HepG2 (cell line): ENCODE measurements around the gene DPAGT1. TPM values are rescaled to one million over a fixed set of nuclear protein-coding genes. Genes with fewer than 3 reads are reported as not detected.
A peak's percentile ranks its signal among the peaks of the same experiment; 100 is the strongest.

ENCODE experiments used
- ATAC-seq: fragments of 200-7000 bp; cut with Tn5 transposase; 3 replicates; pipeline ENCODE4 v1.9.1; 2020; ENCODE audit warnings: mild to moderate bottlenecking, moderate library complexity
- BruUV-seq: library from RNA; stranded (reverse); fragments of 400-500 nt; replicated peaks from 2 replicates; lab custom pipeline; 2021; lab: Mats Ljungman, UMichigan
- CTCF ChIA-PET: fragments of 300-600 bp; formaldehyde crosslinking; extraction: SDS; loops from one replicate; lab custom pipeline; 2021; ENCODE audit warnings: low total read pairs, inconsistent platforms, low intra/inter-chr PET ratio; lab: Yijun Ruan, JAX
- POLR2A ChIA-PET: fragments of 350-600 bp; sonication (Branson Sonifier 250); formaldehyde crosslinking; loops from one replicate; lab custom pipeline; 2020; ENCODE audit warnings: antibody characterized with exemption, inconsistent platforms; lab: Yijun Ruan, JAX
- DNase-seq: peaks from one replicate; pipeline ENCODE4 v3.0.0-alpha.2; 2015; ENCODE audit warnings: low spot score
- FAIRE-seq: peaks from 3 replicates; lab custom pipeline; 2011; peaks lifted over from hg19 to GRCh38; lab: Jason Lieb, UNC
- H2AFZ ChIP-seq: one replicate; pipeline ENCODE4 v1.6.1; 2011; ENCODE audit warnings: low read length, inconsistent platforms
- H3K27ac ChIP-seq: fragments of 300-600 bp; 3 replicates; pipeline ENCODE4 v1.8.0; 2011; ENCODE audit warnings: mixed run types, mild to moderate bottlenecking, mixed read lengths, low read length, inconsistent platforms; ENCODE audit not compliant: insufficient read depth; ENCODE audit errors: extremely low read length
- H3K27me3 ChIP-seq, 2 experiments: fragments of 200-600 bp in 1 of 2; 2 replicates in 1 of 2; 3 replicates in 1 of 2; pipeline versions ENCODE4 v1.6.0 to v1.8.0; 2011; ENCODE audit warnings: low read length in 2 of 2, mild to moderate bottlenecking in 2 of 2, moderate library complexity in 2 of 2, inconsistent platforms in 1 of 2; ENCODE audit not compliant: insufficient read depth in 2 of 2, control insufficient read depth in 1 of 2
- H3K36me3 ChIP-seq, 2 experiments: fragments of 200-600 bp in 1 of 2; replicated peaks in 1 of 2; 2 replicates in 1 of 2; 3 replicates in 1 of 2; pipeline versions ENCODE4 v1.5.1 to v1.8.0; 2011; ENCODE audit warnings: low read length in 2 of 2, inconsistent platforms in 1 of 2; ENCODE audit not compliant: insufficient read depth in 2 of 2, control insufficient read depth in 1 of 2
- H3K4me1 ChIP-seq: 2 replicates; pipeline ENCODE4 v1.5.1; 2012; ENCODE audit warnings: low read length, inconsistent platforms; ENCODE audit not compliant: insufficient read depth
- H3K4me2 ChIP-seq: 2 replicates; pipeline ENCODE4 v1.6.0; 2011; ENCODE audit warnings: low read depth, low read length, inconsistent platforms
- H3K4me3 ChIP-seq, 3 experiments: fragments of 200-600 bp in 1 of 3; sonication (generic), shearing (Covaris generic) in 1 of 3; replicated peaks in 1 of 3; 2 replicates each; pipeline ENCODE4 v1.5.1; 2011 to 2016; ENCODE audit warnings: low read length in 3 of 3, inconsistent platforms in 2 of 3, low read depth in 2 of 3, mild to moderate bottlenecking in 2 of 3, control low read depth in 1 of 3, mixed read lengths in 1 of 3; ENCODE audit not compliant: insufficient read depth in 1 of 3
- H3K79me2 ChIP-seq: one replicate; pipeline ENCODE4 v1.6.1; 2011; ENCODE audit warnings: low read length, inconsistent platforms; ENCODE audit not compliant: insufficient read depth
- H3K9ac ChIP-seq: 2 replicates; pipeline ENCODE4 v1.6.0; 2011; ENCODE audit warnings: mild to moderate bottlenecking, low read depth, low read length, inconsistent platforms; ENCODE audit not compliant: insufficient read depth
- H3K9me3 ChIP-seq: 2 replicates; pipeline ENCODE4 v1.5.1; 2012; ENCODE audit warnings: mild to moderate bottlenecking, low read length
- H4K20me1 ChIP-seq: 2 replicates; pipeline ENCODE4 v1.6.0; 2011; ENCODE audit warnings: inconsistent platforms, mild to moderate bottlenecking, low read length, moderate library complexity; ENCODE audit not compliant: insufficient read depth
- HES4 ChIP-seq: sonication (generic); formaldehyde crosslinking; IDR thresholded peaks from 2 replicates; pipeline ENCODE4 v1.9.0; 2021; ENCODE audit warnings: mild to moderate bottlenecking, missing genetic modification reagents, borderline replicate concordance
- KDM2A ChIP-seq: sonication (generic); formaldehyde crosslinking; IDR thresholded peaks from 2 replicates; pipeline ENCODE4 v1.4.0; 2020; ENCODE audit warnings: low read depth, missing genetic modification reagents, borderline replicate concordance
- KLF11 ChIP-seq: IDR thresholded peaks from 2 replicates; pipeline ENCODE4 v1.6.1; 2016; ENCODE audit warnings: missing compliant biosample characterization
- SALL2 ChIP-seq: sonication (generic); formaldehyde crosslinking; IDR thresholded peaks from 2 replicates; pipeline ENCODE4 v1.8.1; 2023; ENCODE audit warnings: mild to moderate bottlenecking, missing genetic modification reagents, inconsistent platforms
- TCF7 ChIP-seq: sonication (generic); IDR thresholded peaks from 2 replicates; pipeline ENCODE4 v1.6.1; 2016; ENCODE audit warnings: antibody characterized with exemption, low read depth
- ZBTB1 ChIP-seq: sonication (generic); formaldehyde crosslinking; IDR thresholded peaks from 2 replicates; pipeline ENCODE4 v1.4.0; 2020; ENCODE audit warnings: missing genetic modification reagents, borderline replicate concordance
- ZBTB8A ChIP-seq: sonication (generic); formaldehyde crosslinking; IDR thresholded peaks from 2 replicates; pipeline ENCODE4 v1.4.0; 2020; ENCODE audit warnings: mild to moderate bottlenecking, low read depth, missing genetic modification reagents, borderline replicate concordance
- ZNF431 ChIP-seq: sonication (generic); formaldehyde crosslinking; IDR thresholded peaks from 2 replicates; pipeline ENCODE4 v1.9.0; 2022; ENCODE audit warnings: missing genetic modification reagents, low read depth, mild to moderate bottlenecking, borderline replicate concordance
- ZNF496 ChIP-seq: sonication (generic); formaldehyde crosslinking; IDR thresholded peaks from 2 replicates; pipeline ENCODE4 v1.8.1; 2023; ENCODE audit warnings: mild to moderate bottlenecking, moderate library complexity, missing genetic modification reagents; ENCODE audit not compliant: insufficient replicate concordance
- ZNF556 ChIP-seq: sonication (generic); formaldehyde crosslinking; IDR thresholded peaks from 2 replicates; pipeline ENCODE4 v1.4.0; 2020; ENCODE audit warnings: mild to moderate bottlenecking, missing genetic modification reagents, borderline replicate concordance
- ZNF660 ChIP-seq: sonication (generic); formaldehyde crosslinking; IDR thresholded peaks from 2 replicates; pipeline ENCODE4 v1.5.1; 2020; ENCODE audit warnings: mild to moderate bottlenecking, low read depth, missing genetic modification reagents, borderline replicate concordance
- ZNF674 ChIP-seq: sonication (generic); formaldehyde crosslinking; IDR thresholded peaks from 2 replicates; pipeline ENCODE4 v1.5.0; 2020; ENCODE audit warnings: low read depth, mild to moderate bottlenecking, missing genetic modification reagents
- ZNF678 ChIP-seq: sonication (generic); formaldehyde crosslinking; IDR thresholded peaks from 2 replicates; pipeline ENCODE4 v1.4.0; 2020; ENCODE audit warnings: mild to moderate bottlenecking, missing genetic modification reagents
- ZNF7 ChIP-seq: IDR thresholded peaks from 2 replicates; pipeline ENCODE4 v1.6.1; 2016; ENCODE audit warnings: missing biosample characterization, missing genetic modification reagents
- ZNF703 ChIP-seq: sonication (generic); formaldehyde crosslinking; IDR thresholded peaks from 2 replicates; pipeline ENCODE4 v1.5.1; 2020; ENCODE audit warnings: missing genetic modification reagents, mild to moderate bottlenecking, moderate library complexity, borderline replicate concordance
- ZNF773 ChIP-seq: sonication (generic); formaldehyde crosslinking; IDR thresholded peaks from 2 replicates; pipeline ENCODE4 v1.4.0; 2020; ENCODE audit warnings: missing genetic modification reagents, borderline replicate concordance
- ZNF775 ChIP-seq: sonication (generic); formaldehyde crosslinking; IDR thresholded peaks from 2 replicates; pipeline ENCODE4 v1.4.0; 2020; ENCODE audit warnings: missing genetic modification reagents, mild to moderate bottlenecking, moderate library complexity, borderline replicate concordance
- ZNF879 ChIP-seq: sonication (generic); formaldehyde crosslinking; IDR thresholded peaks from 2 replicates; pipeline ENCODE4 v1.8.1; 2023; ENCODE audit warnings: missing genetic modification reagents
- ZSCAN21 ChIP-seq: sonication (generic); formaldehyde crosslinking; IDR thresholded peaks from 2 replicates; pipeline ENCODE4 v1.8.0; 2022; ENCODE audit warnings: mild to moderate bottlenecking, missing genetic modification reagents, moderate library complexity, borderline replicate concordance
- WGBS: methylation state at CpG from one replicate; pipeline ENCODE4 v1.1.6; 2017; ENCODE audit warnings: low lambda C conversion rate; 5-methylcytosine and 5-hydroxymethylcytosine counted together
- in situ Hi-C: cut with HindIII; loops from 2 replicates; pipeline ENCODE4 v1.10.0; 2017; ENCODE audit warnings: low pct_unique_long_range_greater_than_20kb; ENCODE audit not compliant: extremely low pct_ligation_motif_present
- intact Hi-C: fragments of 100-400 bp; cut with micrococcal nuclease; formaldehyde crosslinking; loops from one replicate; pipeline ENCODE4 v1.10.0; 2022; ENCODE audit not compliant: unreplicated experiment
- polyA plus RNA-seq, 8 experiments: library from polyadenylated mRNA; depleted of rRNA in 3 of 8; stranded (reverse) in 7 of 8; unstranded in 1 of 8; fragments of >200 nt; fragmentation: Illumina TruSeq in 4 of 8; extraction: Trizol in 4 of 8; gene quantifications; 2 replicates each; pipeline versions ENCODE4 v1.2.1 to v1.2.3, GENCODE V29; 2011 to 2016; ENCODE audit warnings: low read depth in 4 of 8, missing spikeins in 1 of 8, mixed read lengths in 1 of 8; ENCODE audit not compliant: insufficient read depth in 1 of 8
- total RNA-seq, 5 experiments: library from RNA; depleted of rRNA; stranded (reverse); fragments of >200 nt; fragmentation: Illumina TruSeq; extraction: Trizol; gene quantifications; 2 replicates each; pipeline ENCODE4 v1.2.3, GENCODE V29; 2016; ENCODE audit warnings: low read depth in 1 of 5
- TF ChIP-seq, protein P1 (sequence below): IDR thresholded peaks from 2 replicates; pipeline ENCODE4 v1.6.1; 2016; ENCODE audit warnings: missing compliant biosample characterization, missing genetic modification reagents, borderline replicate concordance
- TF ChIP-seq, protein P2 (sequence below): sonication (generic); formaldehyde crosslinking; conservative IDR thresholded peaks from 2 replicates; pipeline ENCODE4 v1.8.1; 2023; ENCODE audit warnings: missing genetic modification reagents

DPAGT1 gene
- total and polyA plus RNA-seq, 2 of the 13 experiments (the other 11 are each of a cell fraction or from before 2014, with no cell fraction given), result 37.6 to 70.7 TPM

DNA sequence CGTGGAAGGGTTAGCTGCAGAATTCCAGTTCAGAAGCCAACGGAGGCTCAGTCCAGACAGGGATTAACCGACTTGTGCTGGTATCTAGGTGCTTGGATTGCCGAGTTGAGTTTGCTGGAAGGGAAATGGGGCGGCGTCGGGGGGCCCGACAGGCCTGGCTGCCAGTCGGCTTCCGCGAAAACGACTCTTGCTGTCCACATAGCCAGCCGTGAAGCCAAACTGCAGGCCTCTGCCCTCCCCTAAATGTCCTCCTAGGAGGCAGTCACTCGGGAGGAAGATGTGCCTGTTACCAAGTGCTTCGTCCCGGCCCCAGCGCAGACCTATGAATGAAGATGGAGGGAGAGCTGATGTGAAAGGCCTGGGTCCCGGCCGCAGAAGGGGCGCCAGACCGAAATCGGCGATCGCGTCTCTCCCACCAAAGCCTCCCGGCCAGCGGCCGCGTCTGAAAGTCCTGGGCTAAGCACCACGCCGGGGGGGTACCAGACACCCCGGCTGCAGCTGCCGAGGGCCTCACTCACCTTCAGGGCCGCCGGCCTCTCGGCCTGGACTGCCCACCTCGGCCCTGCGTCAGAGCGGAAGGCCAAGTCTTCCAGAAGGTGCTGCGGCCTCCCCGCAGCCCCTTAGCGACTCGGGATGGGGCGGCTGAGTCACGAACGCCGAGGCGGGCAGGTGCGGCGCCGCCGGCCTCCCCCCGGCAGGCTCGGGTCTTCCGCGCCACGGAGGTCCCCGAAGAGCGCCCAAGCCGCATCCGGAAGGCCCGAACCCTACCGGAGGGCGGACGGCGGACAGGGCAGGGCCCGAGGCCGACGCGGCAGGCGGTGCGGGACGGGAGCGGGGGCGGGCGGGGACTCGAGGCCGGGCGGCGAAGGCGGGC is 7.5 kb downstream of the DPAGT1 start:
- H3K36me3 ChIP-seq, result peaks cover 10 to 38% of the 10 kb centered on the region in 2 experiments; a peak in 4 of 5 replicates
- H3K9ac ChIP-seq, result peak overlapping the region; percentile 93
- in situ Hi-C loops (no loop called here), intact Hi-C loops (loop anchor here (2.0 kb wide), 4 partner anchors 29 to 63 kb away; partner anchors contain the start of genes HYOU1 and SLC37A4)
- peaks cover 16% of the 10 kb centered on the region for H4K20me1 ChIP-seq
- no peaks in the 10 kb centered on the region for H3K9me3 ChIP-seq
- under 1% methylated on average over 23 of the region's 81 CpGs for WGBS
- ATAC-seq (peak; percentile 5), FAIRE-seq (no peak), DNase-seq (no peak)
- BruUV-seq, result no TSS peak
- peaks cover 38% of the 10 kb centered on the region for H3K4me1 ChIP-seq
- ChIA-PET CTCF (no interaction called here), POLR2A (interaction anchor here (0.7 to 3.1 kb wide), 23 partner anchors 8 to 275 kb away, joined by 3 to 109 read pairs (median 5); partner anchors contain the start of genes C2CD2L, DPAGT1, HINFP and HMBS)
- H3K27ac ChIP-seq, result peak overlapping the region; percentile 78
- peak overlapping the region; percentile 78 to 93 (median 91) for H3K4me3 ChIP-seq
- H2AFZ ChIP-seq, result no peak overlapping the region
- peak overlapping the region; percentile 85 for H3K4me2 ChIP-seq
- H3K27me3 ChIP-seq, result no peaks in the 10 kb centered on the region
- H3K79me2 ChIP-seq, result peaks cover 31% of the 10 kb centered on the region
- TF ChIP-seq ZNF674 (CRISPR knock-in tag) (0 out of 2 replicates have a peak, but pooled peaks have one; percentile 23), ZBTB1 (CRISPR knock-in tag) (no peak), ZNF879 (CRISPR knock-in tag) (no peak; the same call in 1 of the 2 replicates), ZNF431 (CRISPR knock-in tag) (no peak), SALL2 (CRISPR knock-in tag) (0 out of 2 replicates have a peak, but pooled peaks have one; percentile 28), ZNF7 (CRISPR knock-in tag) (no peak), ZNF496 (no peak), KDM2A (CRISPR knock-in tag) (peak; percentile 91), ZNF775 (CRISPR knock-in tag) (no peak), ZSCAN21 (CRISPR knock-in tag) (no peak; the same call in 1 of the 2 replicates), ZNF703 (no peak), TCF7 (no peak), HES4 (CRISPR knock-in tag) (no peak), ZBTB8A (CRISPR knock-in tag) (no peak), ZNF773 (no peak), ZNF556 (CRISPR knock-in tag) (no peak), KLF11 (CRISPR knock-in tag) (no peak), ZNF678 (CRISPR knock-in tag) (0 out of 2 replicates have a peak, but pooled peaks have one; percentile 10), ZNF660 (CRISPR knock-in tag) (no peak)
- TF ChIP-seq, protein P1, sequence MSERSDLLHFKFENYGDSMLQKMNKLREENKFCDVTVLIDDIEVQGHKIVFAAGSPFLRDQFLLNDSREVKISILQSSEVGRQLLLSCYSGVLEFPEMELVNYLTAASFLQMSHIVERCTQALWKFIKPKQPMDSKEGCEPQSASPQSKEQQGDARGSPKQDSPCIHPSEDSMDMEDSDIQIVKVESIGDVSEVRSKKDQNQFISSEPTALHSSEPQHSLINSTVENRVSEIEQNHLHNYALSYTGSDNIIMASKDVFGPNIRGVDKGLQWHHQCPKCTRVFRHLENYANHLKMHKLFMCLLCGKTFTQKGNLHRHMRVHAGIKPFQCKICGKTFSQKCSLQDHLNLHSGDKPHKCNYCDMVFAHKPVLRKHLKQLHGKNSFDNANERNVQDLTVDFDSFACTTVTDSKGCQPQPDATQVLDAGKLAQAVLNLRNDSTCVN, result 0 out of 2 replicates have a peak, but pooled peaks have one; percentile 24
- TF ChIP-seq, protein P2, sequence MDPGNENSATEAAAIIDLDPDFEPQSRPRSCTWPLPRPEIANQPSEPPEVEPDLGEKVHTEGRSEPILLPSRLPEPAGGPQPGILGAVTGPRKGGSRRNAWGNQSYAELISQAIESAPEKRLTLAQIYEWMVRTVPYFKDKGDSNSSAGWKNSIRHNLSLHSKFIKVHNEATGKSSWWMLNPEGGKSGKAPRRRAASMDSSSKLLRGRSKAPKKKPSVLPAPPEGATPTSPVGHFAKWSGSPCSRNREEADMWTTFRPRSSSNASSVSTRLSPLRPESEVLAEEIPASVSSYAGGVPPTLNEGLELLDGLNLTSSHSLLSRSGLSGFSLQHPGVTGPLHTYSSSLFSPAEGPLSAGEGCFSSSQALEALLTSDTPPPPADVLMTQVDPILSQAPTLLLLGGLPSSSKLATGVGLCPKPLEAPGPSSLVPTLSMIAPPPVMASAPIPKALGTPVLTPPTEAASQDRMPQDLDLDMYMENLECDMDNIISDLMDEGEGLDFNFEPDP (CRISPR knock-in tag), result 0 out of 2 replicates have a peak, but pooled peaks have one; percentile 46
